ENCODE measurements around the gene LORICRIN. TPM values are rescaled to one million over a fixed set of nuclear protein-coding genes. Genes with fewer than 3 reads are reported as not detected.

Gene LORICRIN
- total and polyA plus RNA-seq, 2 of the 4 experiments (the other 2 are of a cell fraction), result not detected

- DNase-seq (no peak), ATAC-seq (ENCODE audit: low read depth) (no peak)
- TF ChIP-seq FOS (IDR thresholded peaks at IDR 0.05; ENCODE audit: low read depth, low read length), result no peak
- TF ChIP-seq CHD1 (IDR thresholded peaks at IDR 0.05; ENCODE audit: low read depth, low read length), result no peak
- no peak for TF ChIP-seq NFE2L2 (IDR thresholded peaks at IDR 0.05; ENCODE audit: low read depth, low read length)
- TF ChIP-seq MAZ (IDR thresholded peaks at IDR 0.05; ENCODE audit: borderline replicate concordance, low read depth, low read length), result no peak
- no peak for TF ChIP-seq USF2 (IDR thresholded peaks at IDR 0.05; ENCODE audit: low read depth, low read length)
- TF ChIP-seq POLR2A (IDR thresholded peaks at IDR 0.05; ENCODE audit: low read depth, low read length), result no peak
- TF ChIP-seq MAFK (IDR thresholded peaks at IDR 0.05; ENCODE audit: low read depth, low read length), result no peak
- TF ChIP-seq ELK1 (IDR thresholded peaks at IDR 0.05; ENCODE audit: borderline replicate concordance, low read depth, low read length), result no peak
- no peak for TF ChIP-seq BHLHE40 (IDR thresholded peaks at IDR 0.05; ENCODE audit: low read depth, low read length)
- TF ChIP-seq RFX5 (IDR thresholded peaks at IDR 0.05; ENCODE audit: low read depth, low read length), result no peak
- TF ChIP-seq CEBPB (IDR thresholded peaks at IDR 0.05; ENCODE audit: low read depth, low read length), result no peak
- no peak for TF ChIP-seq SMC3 (IDR thresholded peaks at IDR 0.05; ENCODE audit: low read depth, low read length)
- TF ChIP-seq CTCF (conservative IDR thresholded peaks at IDR 0.05; ENCODE audit: low read depth, low read length), result no peak
- TF ChIP-seq RCOR1 (IDR thresholded peaks at IDR 0.05; ENCODE audit: insufficient replicate concordance, low read length), result no peak
- no peak for TF ChIP-seq MXI1 (IDR thresholded peaks at IDR 0.05; ENCODE audit: borderline replicate concordance, low read depth, low read length)
- no peak for TF ChIP-seq RAD21 (IDR thresholded peaks at IDR 0.05; ENCODE audit: low read length)
- Histone ChIP-seq H4K5ac (ENCODE audit: low read depth, low read length) (no peak overlapping the region), H3K27me3 (ENCODE audit: control insufficient read depth, insufficient read depth, low read length) (no peaks in the 10 kb centered on the region; the same call in 1 of the 2 replicates), H2AK5ac (ENCODE audit: low read depth, low read length) (no peak overlapping the region), H4K91ac (ENCODE audit: insufficient read depth, low read depth, low read length) (no peak overlapping the region), H3K4ac (ENCODE audit: low read depth, low read length) (no peak overlapping the region), H3K23ac (ENCODE audit: low read depth, low read length) (no peak overlapping the region), H3K4me3 (ENCODE audit: insufficient read depth, low read depth, low read length) (no peak overlapping the region), H3K56ac (ENCODE audit: extremely low read depth, insufficient read depth, low read length) (no peak overlapping the region), H3K18ac (ENCODE audit: low read depth, low read length) (no peak overlapping the region), H3K9ac (ENCODE audit: low read depth, low read length) (no peak overlapping the region), H3K9me3 (ENCODE audit: control insufficient read depth, insufficient read depth, low read length) (no peaks in the 10 kb centered on the region), H2BK20ac (ENCODE audit: low read depth, low read length) (no peak overlapping the region), H2AFZ (replicated peaks; ENCODE audit: low read length, poor library complexity) (no peak overlapping the region), H2AK9ac (replicated peaks; ENCODE audit: low read depth, low read length, poor library complexity) (no peak overlapping the region), H4K8ac (ENCODE audit: low read depth in 2 of 2, low read length in 2 of 2) (no peak overlapping the region), H3K36me3 (ENCODE audit: control insufficient read depth, insufficient read depth, low read length) (no peaks in the 10 kb centered on the region), H3K27ac (ENCODE audit: insufficient read depth, low read length) (no peak overlapping the region), H3K4me2 (ENCODE audit: low read depth, low read length) (no peak overlapping the region), H4K20me1 (ENCODE audit: insufficient read depth, low read length) (no peaks in the 10 kb centered on the region), H3K9me1 (ENCODE audit: insufficient read depth, low read length) (no peaks in the 10 kb centered on the region), H3K79me1 (ENCODE audit: low read depth in 1 of 2, low read length in 2 of 2) (no peaks in the 10 kb centered on the region), H2BK15ac (ENCODE audit: low read depth, low read length) (no peak overlapping the region), H2BK120ac (ENCODE audit: low read depth, low read length) (no peak overlapping the region), H2BK5ac (ENCODE audit: low read depth, low read length, poor library complexity, severe bottlenecking) (no peak overlapping the region), H3K14ac (replicated peaks; ENCODE audit: low read depth, low read length) (no peak overlapping the region), H3K4me1 (ENCODE audit: control insufficient read depth, insufficient read depth, low read length) (no peaks in the 10 kb centered on the region)
- ChIA-PET CTCF (interaction anchor here (1.2 kb wide), 1 partner anchor 9 kb away, joined by 4 read pairs; no protein-coding TSS in a partner anchor), POLR2A (ENCODE audit: unreplicated experiment) (no interaction called here)
- intact Hi-C loops (cut with micrococcal nuclease) (no loop called here), dilution Hi-C loops (cut with HindIII; ENCODE audit: low sequenced_read_pairs, unreplicated experiment) (no loop called here), in situ Hi-C loops (cut with MboI; ENCODE audit: low sequenced_read_pairs) (loop anchor here (25.0 kb wide), 1 partner anchor 558 kb away; the partner anchor contains the start of gene LCE2D)
- 5% methylated on average over 2 of the region's 6 CpGs; no CpG with 5 or more reads in 1 of the 2 experiments for WGBS, 2 experiments (ENCODE audit: extremely low coverage in 2 of 2, insufficient read length in 1 of 2)
- no TSS peak for BruUV-seq (replicated peaks)
Observed at GRCh38 chr1:153220606-153221303, 38.7 kb upstream of the LORICRIN start.

Measured in IMR-90 (cell line).